ENCODE data around the gene TPRN. TPM values are rescaled to one million over a fixed set of nuclear protein-coding genes. Genes with fewer than 3 reads are reported as not detected.

The TPRN gene
- total RNA-seq, 1 donor from 2014 or later = 8.2 TPM

GRCh38 chr9:137219757-137220316 lies 19.3 kb upstream of the TPRN start:
- Mint-ChIP-seq H3K4me3 (ENCODE audit: unreplicated experiment) (no peak overlapping the region), H3K9me3 (ENCODE audit: unreplicated experiment) (no peaks in the 10 kb centered on the region), H3K4me1 (ENCODE audit: unreplicated experiment) (no peaks in the 10 kb centered on the region), H3K36me3 (ENCODE audit: low read depth, unreplicated experiment) (no peaks in the 10 kb centered on the region), H3K27me3 (ENCODE audit: unreplicated experiment) (peaks cover 5% of the 10 kb centered on the region), H3K27ac (ENCODE audit: unreplicated experiment) (no peak overlapping the region)
- TF ChIP-seq CTCF (IDR thresholded peaks at IDR 0.05; ENCODE audit: unreplicated experiment) = no peak
- no peak for DNase-seq (ENCODE audit: low spot score)

- H3K4me3 Mint-ChIP-seq (ENCODE audit: unreplicated experiment) = no peak overlapping the region
- no peaks in the 10 kb centered on the region for H3K4me1 Mint-ChIP-seq (ENCODE audit: unreplicated experiment)
- H3K9me3 Mint-ChIP-seq (ENCODE audit: unreplicated experiment) = no peaks in the 10 kb centered on the region
- H3K36me3 Mint-ChIP-seq (ENCODE audit: low read depth, unreplicated experiment) = no peaks in the 10 kb centered on the region
- no peak for TF ChIP-seq CTCF (IDR thresholded peaks at IDR 0.05; ENCODE audit: unreplicated experiment)
- DNase-seq (ENCODE audit: low spot score) = no peak
- H3K27me3 Mint-ChIP-seq (ENCODE audit: unreplicated experiment) = peaks cover 7% of the 10 kb centered on the region
- no peak overlapping the region for H3K27ac Mint-ChIP-seq (ENCODE audit: unreplicated experiment)
Observed at GRCh38 chr9:137218754-137219271, 18.3 kb upstream of the TPRN start.

GRCh38 chr9:137218212-137218753 lies 17.7 kb upstream of the TPRN start:
- H3K4me3 Mint-ChIP-seq (ENCODE audit: unreplicated experiment) = no peak overlapping the region
- peaks cover 7% of the 10 kb centered on the region for H3K27me3 Mint-ChIP-seq (ENCODE audit: unreplicated experiment)
- no peak for TF ChIP-seq CTCF (IDR thresholded peaks at IDR 0.05; ENCODE audit: unreplicated experiment)
- DNase-seq (ENCODE audit: low spot score) = no peak
- H3K27ac Mint-ChIP-seq (ENCODE audit: unreplicated experiment) = no peak overlapping the region
- H3K4me1 Mint-ChIP-seq (ENCODE audit: unreplicated experiment) = no peaks in the 10 kb centered on the region
- H3K36me3 Mint-ChIP-seq (ENCODE audit: low read depth, unreplicated experiment) = no peaks in the 10 kb centered on the region
- H3K9me3 Mint-ChIP-seq (ENCODE audit: unreplicated experiment) = no peaks in the 10 kb centered on the region

GRCh38 chr9:137217276-137218211 lies 17.0 kb upstream of the TPRN start:
- TF ChIP-seq CTCF (IDR thresholded peaks at IDR 0.05; ENCODE audit: unreplicated experiment) = no peak
- Mint-ChIP-seq H3K4me1 (ENCODE audit: unreplicated experiment) (no peaks in the 10 kb centered on the region), H3K9me3 (ENCODE audit: unreplicated experiment) (no peaks in the 10 kb centered on the region), H3K27me3 (ENCODE audit: unreplicated experiment) (peaks cover 7% of the 10 kb centered on the region), H3K4me3 (ENCODE audit: unreplicated experiment) (no peak overlapping the region), H3K27ac (ENCODE audit: unreplicated experiment) (no peak overlapping the region), H3K36me3 (ENCODE audit: low read depth, unreplicated experiment) (peaks cover 5% of the 10 kb centered on the region)
- DNase-seq (ENCODE audit: low spot score) = peak; percentile 42

Measured in endothelial cell (in vitro differentiated cells).